Measurements from ENCODE around the gene UNC13A.

UNC13A gene

GRCh38 chr19:17685451-17686022 is 2.6 kb downstream of the UNC13A start (continued):
- TF ChIP-seq CSRNP3 (CRISPR knock-in tag; IDR thresholded peaks at IDR 0.05) (no peak), CSDC2 (CRISPR knock-in tag; IDR thresholded peaks at IDR 0.05) (no peak), ZFP30 (CRISPR knock-in tag; IDR thresholded peaks at IDR 0.05) (no peak)

GRCh38 chr19:17684256-17684655 is 3.9 kb downstream of the UNC13A start:
- TF ChIP-seq RARB (CRISPR knock-in tag; IDR thresholded peaks at IDR 0.05) (no peak), ZFP30 (CRISPR knock-in tag; IDR thresholded peaks at IDR 0.05) (no peak), ZNF8 (CRISPR knock-in tag; IDR thresholded peaks at IDR 0.05) (no peak), SNAI2 (CRISPR knock-in tag; IDR thresholded peaks at IDR 0.05) (no peak), PPARA (CRISPR knock-in tag; IDR thresholded peaks at IDR 0.05; ENCODE audit: borderline replicate concordance) (no peak)
- no peak for ATAC-seq

- TF ChIP-seq OSR1 (CRISPR knock-in tag; IDR thresholded peaks at IDR 0.05) (no peak), PATZ1 (CRISPR knock-in tag; IDR thresholded peaks at IDR 0.05; ENCODE audit: borderline replicate concordance) (no peak), ZNF70 (CRISPR knock-in tag; IDR thresholded peaks at IDR 0.05) (no peak), TOX (CRISPR knock-in tag; IDR thresholded peaks at IDR 0.05; ENCODE audit: borderline replicate concordance) (no peak), POU6F1 (CRISPR knock-in tag; IDR thresholded peaks at IDR 0.05; ENCODE audit: borderline replicate concordance, low read depth) (no peak), ZNF8 (CRISPR knock-in tag; IDR thresholded peaks at IDR 0.05) (no peak), CREB5 (CRISPR knock-in tag; IDR thresholded peaks at IDR 0.05; ENCODE audit: low read depth) (no peak), BACH2 (CRISPR knock-in tag; IDR thresholded peaks at IDR 0.05; ENCODE audit: borderline replicate concordance) (no peak), ESRRG (CRISPR knock-in tag; IDR thresholded peaks at IDR 0.05) (no peak), SNAI2 (CRISPR knock-in tag; IDR thresholded peaks at IDR 0.05) (no peak), TCF4 (CRISPR knock-in tag; IDR thresholded peaks at IDR 0.05; ENCODE audit: borderline replicate concordance) (no peak), ISL1 (CRISPR knock-in tag; IDR thresholded peaks at IDR 0.05) (no peak), CSDC2 (CRISPR knock-in tag; IDR thresholded peaks at IDR 0.05) (no peak), ZC3H10 (CRISPR knock-in tag; IDR thresholded peaks at IDR 0.05) (no peak), ZFP3 (CRISPR knock-in tag; IDR thresholded peaks at IDR 0.05) (no peak), ZNF565 (CRISPR knock-in tag; conservative IDR thresholded peaks at IDR 0.05; ENCODE audit: low read depth) (no peak), TSHZ2 (CRISPR knock-in tag; IDR thresholded peaks at IDR 0.05) (no peak), ARNTL (CRISPR knock-in tag; IDR thresholded peaks at IDR 0.05; ENCODE audit: borderline replicate concordance, low read depth) (no peak)
- no peak for ATAC-seq
These were observed 5.1 kb downstream of the UNC13A start for GRCh38 chr19:17683078-17683477.
